ENCODE results near the gene PYCARD.

- TF ChIP-seq, protein P1, sequence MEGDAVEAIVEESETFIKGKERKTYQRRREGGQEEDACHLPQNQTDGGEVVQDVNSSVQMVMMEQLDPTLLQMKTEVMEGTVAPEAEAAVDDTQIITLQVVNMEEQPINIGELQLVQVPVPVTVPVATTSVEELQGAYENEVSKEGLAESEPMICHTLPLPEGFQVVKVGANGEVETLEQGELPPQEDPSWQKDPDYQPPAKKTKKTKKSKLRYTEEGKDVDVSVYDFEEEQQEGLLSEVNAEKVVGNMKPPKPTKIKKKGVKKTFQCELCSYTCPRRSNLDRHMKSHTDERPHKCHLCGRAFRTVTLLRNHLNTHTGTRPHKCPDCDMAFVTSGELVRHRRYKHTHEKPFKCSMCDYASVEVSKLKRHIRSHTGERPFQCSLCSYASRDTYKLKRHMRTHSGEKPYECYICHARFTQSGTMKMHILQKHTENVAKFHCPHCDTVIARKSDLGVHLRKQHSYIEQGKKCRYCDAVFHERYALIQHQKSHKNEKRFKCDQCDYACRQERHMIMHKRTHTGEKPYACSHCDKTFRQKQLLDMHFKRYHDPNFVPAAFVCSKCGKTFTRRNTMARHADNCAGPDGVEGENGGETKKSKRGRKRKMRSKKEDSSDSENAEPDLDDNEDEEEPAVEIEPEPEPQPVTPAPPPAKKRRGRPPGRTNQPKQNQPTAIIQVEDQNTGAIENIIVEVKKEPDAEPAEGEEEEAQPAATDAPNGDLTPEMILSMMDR (IDR thresholded peaks at IDR 0.05) = no peak
- TF ChIP-seq POLR2A (IDR thresholded peaks at IDR 0.05) (no peak), EP300 (IDR thresholded peaks at IDR 0.05) (no peak)
Observed at GRCh38 chr16:31213877-31214707, 11.5 kb upstream of the PYCARD start, which contains the start of gene TRIM72.
